Suprapubic skin (tissue), 4 donors: ENCODE measurements around the gene KCNB1. TPM values are rescaled to one million over a fixed set of nuclear protein-coding genes. Genes with fewer than 3 reads are reported as not detected.

Experiments used
- DNase-seq, 2 donors: peaks; one replicate each; pipeline ENCODE4 v3.0.0-alpha.2; 2019; ENCODE audit warnings: low spot score in 2 of 2
- H3K27ac ChIP-seq: fragments of 200-600 bp; sonication (generic); one replicate; pipeline ENCODE4 v1.5.1; 2019
- H3K27me3 ChIP-seq: fragments of 200-600 bp; sonication (generic); one replicate; pipeline ENCODE4 v1.5.1; 2019
- H3K36me3 ChIP-seq: fragments of 200-600 bp; sonication (generic); one replicate; pipeline ENCODE4 v1.5.1; 2019
- H3K4me1 ChIP-seq: fragments of 200-600 bp; sonication (generic); one replicate; pipeline ENCODE4 v1.5.1; 2019
- H3K4me3 ChIP-seq: fragments of 200-600 bp; sonication (generic); one replicate; pipeline ENCODE4 v1.5.1; 2019; ENCODE audit warnings: mild to moderate bottlenecking
- H3K9me3 ChIP-seq: fragments of 200-600 bp; sonication (generic); one replicate; pipeline ENCODE4 v1.5.1; 2019
- CTCF ChIP-seq, 2 donors: fragments of 200-600 bp in 1 of 2; fragments of 450-650 bp in 1 of 2; sonication (generic) in 1 of 2; IDR thresholded peaks; one replicate each; pipeline ENCODE4 v1.5.1; 2016 to 2019; ENCODE audit warnings: antibody characterized with exemption in 2 of 2, mild to moderate bottlenecking in 1 of 2, moderate library complexity in 1 of 2
- EP300 ChIP-seq: sonication (generic); formaldehyde crosslinking; IDR thresholded peaks from one replicate; pipeline ENCODE4 v1.6.1; 2017; ENCODE audit warnings: antibody characterized with exemption
- POLR2A ChIP-seq, 2 donors: fragments of 450-650 bp; IDR thresholded peaks; one replicate each; pipeline ENCODE4 v1.6.1; 2017; ENCODE audit warnings: antibody characterized with exemption in 2 of 2, mild to moderate bottlenecking in 2 of 2, moderate library complexity in 2 of 2
- POLR2AphosphoS5 ChIP-seq, 3 donors: sonication (generic); formaldehyde crosslinking; IDR thresholded peaks; one replicate each; pipeline ENCODE4 v1.6.1; 2017; ENCODE audit warnings: antibody characterized with exemption in 3 of 3
- WGBS: methylation state at CpG from one replicate; pipeline ENCODE4 v1.1.5; 2018; 5-methylcytosine and 5-hydroxymethylcytosine counted together
- total RNA-seq, 4 donors: library from RNA; depleted of rRNA; stranded (reverse); fragments of >200 nt; gene quantifications; one replicate each; pipeline ENCODE4 v1.1.0, GENCODE V29; 2016

Gene KCNB1
- total RNA-seq, 4 donors from 2014 or later = 0.91 to 4.0 (median 2.3) TPM

GRCh38 chr20:49501917-49502316 is 19.4 kb upstream of the KCNB1 start:
- no peak overlapping the region for H3K4me3 ChIP-seq
- H3K36me3 ChIP-seq = no peaks in the 10 kb centered on the region
- WGBS = 52% methylated on average over 3 of the region's 3 CpGs
- DNase-seq = peak in 1 of 2 donors; percentile 4
- H3K4me1 ChIP-seq = no peaks in the 10 kb centered on the region
- no peaks in the 10 kb centered on the region for H3K9me3 ChIP-seq
- H3K27ac ChIP-seq = no peak overlapping the region
- H3K27me3 ChIP-seq = peaks cover 8% of the 10 kb centered on the region
- TF ChIP-seq POLR2A (IDR thresholded peaks at IDR 0.05) (no peak), CTCF (IDR thresholded peaks at IDR 0.05) (no peak), POLR2AphosphoS5 (IDR thresholded peaks at IDR 0.05) (no peak), EP300 (no peak)

- no peaks in the 10 kb centered on the region for H3K36me3 ChIP-seq
- H3K4me3 ChIP-seq = no peak overlapping the region
- TF ChIP-seq CTCF (IDR thresholded peaks at IDR 0.05) (no peak), EP300 (no peak), POLR2A (IDR thresholded peaks at IDR 0.05) (no peak), POLR2AphosphoS5 (IDR thresholded peaks at IDR 0.05) (no peak)
- no peak for DNase-seq
- 40% methylated on average over 1 of the region's 1 CpG for WGBS
- no peaks in the 10 kb centered on the region for H3K27me3 ChIP-seq
- H3K9me3 ChIP-seq = no peaks in the 10 kb centered on the region
- no peak overlapping the region for H3K27ac ChIP-seq
- no peaks in the 10 kb centered on the region for H3K4me1 ChIP-seq
Observed at GRCh38 chr20:49497398-49497669, 14.9 kb upstream of the KCNB1 start.

GRCh38 chr20:49496553-49497397 is 14.3 kb upstream of the KCNB1 start:
- H3K36me3 ChIP-seq = no peaks in the 10 kb centered on the region
- H3K27ac ChIP-seq = no peak overlapping the region
- H3K9me3 ChIP-seq = no peaks in the 10 kb centered on the region
- no peaks in the 10 kb centered on the region for H3K27me3 ChIP-seq
- no peak for DNase-seq
- H3K4me3 ChIP-seq = no peak overlapping the region
- H3K4me1 ChIP-seq = no peaks in the 10 kb centered on the region
- 66% methylated on average over 5 of the region's 5 CpGs for WGBS
- no peak for TF ChIP-seq POLR2AphosphoS5 (IDR thresholded peaks at IDR 0.05)
- no peak for TF ChIP-seq POLR2A (IDR thresholded peaks at IDR 0.05)
- no peak for TF ChIP-seq CTCF (IDR thresholded peaks at IDR 0.05)
- no peak for TF ChIP-seq EP300

GRCh38 chr20:49496043-49496442 is 13.6 kb upstream of the KCNB1 start:
- no peaks in the 10 kb centered on the region for H3K4me1 ChIP-seq
- no peaks in the 10 kb centered on the region for H3K9me3 ChIP-seq
- H3K36me3 ChIP-seq = no peaks in the 10 kb centered on the region
- H3K27me3 ChIP-seq = peaks cover 4% of the 10 kb centered on the region
- no peak for TF ChIP-seq POLR2AphosphoS5 (IDR thresholded peaks at IDR 0.05)
- TF ChIP-seq EP300 = no peak
- TF ChIP-seq CTCF (IDR thresholded peaks at IDR 0.05) = no peak
- no peak for TF ChIP-seq POLR2A (IDR thresholded peaks at IDR 0.05)
- WGBS = 95% methylated on average over 4 of the region's 4 CpGs
- H3K4me3 ChIP-seq = no peak overlapping the region
- DNase-seq = no peak
- H3K27ac ChIP-seq = no peak overlapping the region

GRCh38 chr20:49490689-49491088 is 8.2 kb upstream of the KCNB1 start:
- H3K4me3 ChIP-seq = no peak overlapping the region
- no peak for TF ChIP-seq POLR2A (IDR thresholded peaks at IDR 0.05)
- no peak for TF ChIP-seq EP300
- no peak for TF ChIP-seq POLR2AphosphoS5 (IDR thresholded peaks at IDR 0.05)
- no peak for TF ChIP-seq CTCF (IDR thresholded peaks at IDR 0.05)
- WGBS = 40% methylated on average over 1 of the region's 1 CpG

More at GRCh38 chr20:49490689-49491088, 8.2 kb upstream of the KCNB1 start:
- Histone ChIP-seq H3K36me3 (no peaks in the 10 kb centered on the region), H3K4me1 (no peaks in the 10 kb centered on the region), H3K9me3 (no peaks in the 10 kb centered on the region), H3K27me3 (peaks cover 39% of the 10 kb centered on the region), H3K27ac (no peak overlapping the region)
- DNase-seq = no peak
